ENCODE results near the gene MANEAL.
"Not testable (repeated sequence)": the region's sequence is repeated elsewhere in the genome, so short reads cannot be mapped to it uniquely, and the experiment has no call there.

The MANEAL gene

GRCh38 chr1:37764414-37764825, 29.2 kb upstream of the MANEAL start:
- peak; percentile 41 for DNase-seq (ENCODE audit: low read depth)
- no peak overlapping the region for H3K4me3 ChIP-seq (ENCODE audit: control insufficient read depth, low read depth, low read length)
- no peak for TF ChIP-seq CTCF (conservative IDR thresholded peaks at IDR 0.05; ENCODE audit: control insufficient read depth, insufficient read depth, low read depth, low read length)

- H3K4me3 ChIP-seq (ENCODE audit: control insufficient read depth, low read depth, low read length) = no peak within 1 kb of the TSS
- no peak for TF ChIP-seq CTCF (conservative IDR thresholded peaks at IDR 0.05; ENCODE audit: control insufficient read depth, insufficient read depth, low read depth, low read length)
- no peak for DNase-seq (ENCODE audit: low read depth)
Observed at GRCh38 chr1:37764888-37765441, 28.7 kb upstream of the MANEAL start, which contains the start of gene EPHA10. EPHA10 (minus strand) TSS chr1:37765120; CDS start chr1:37765066, 54 bp downstream.

- no peak for TF ChIP-seq CTCF (conservative IDR thresholded peaks at IDR 0.05; ENCODE audit: control insufficient read depth, insufficient read depth, low read depth, low read length)
- DNase-seq (ENCODE audit: low read depth) = no peak
Observed at GRCh38 chr1:37765916-37766664, 27.6 kb upstream of the MANEAL start.

DNA sequence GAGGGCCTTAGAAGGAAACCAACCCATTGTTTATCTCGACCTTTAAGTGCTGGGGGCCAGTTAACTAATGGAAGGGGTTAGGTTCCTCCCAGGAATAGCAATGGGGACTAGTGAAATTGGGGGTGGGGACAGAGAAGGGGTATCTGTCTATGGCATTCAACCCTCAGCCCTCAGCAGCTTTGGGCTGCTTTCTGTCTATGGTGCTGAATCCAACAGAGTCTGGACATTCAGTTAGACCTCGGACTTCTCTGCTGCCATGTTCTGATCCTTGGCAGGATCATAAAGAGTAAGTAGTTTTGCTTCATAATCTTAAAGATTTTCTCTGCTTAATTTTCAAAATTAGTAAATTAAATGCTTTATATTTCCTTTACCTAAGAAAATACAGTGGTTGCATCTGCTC, 26.2 kb upstream of the MANEAL start:
- no peak overlapping the region for H3K4me3 ChIP-seq (ENCODE audit: control insufficient read depth, low read depth, low read length)
- TF ChIP-seq CTCF (conservative IDR thresholded peaks at IDR 0.05; ENCODE audit: control insufficient read depth, insufficient read depth, low read depth, low read length) = no peak
- no peak for DNase-seq (ENCODE audit: low read depth)

More at GRCh38 chr1:37765916-37766664, 27.6 kb upstream of the MANEAL start:
- H3K4me3 ChIP-seq (ENCODE audit: control insufficient read depth, low read depth, low read length) = no peak overlapping the region

DNA sequence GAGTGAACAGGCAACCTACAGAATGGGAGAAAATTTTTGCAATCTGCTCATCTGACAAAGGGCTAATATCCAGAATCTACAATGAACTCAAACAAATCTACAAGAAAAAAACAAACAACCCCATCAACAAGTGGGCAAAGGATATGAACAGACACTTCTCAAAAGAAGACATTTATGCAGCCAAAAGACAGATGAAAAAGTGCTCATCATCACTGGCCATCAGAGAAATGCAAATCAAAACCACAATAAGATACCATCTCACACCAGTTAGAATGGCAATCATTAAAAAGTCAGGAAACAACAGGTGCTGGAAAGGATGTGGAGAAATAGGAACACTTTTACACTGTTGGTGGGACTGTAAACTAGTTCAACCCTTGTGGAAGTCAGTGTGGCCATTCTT, 22.2 kb upstream of the MANEAL start:
- H3K4me3 ChIP-seq (ENCODE audit: control insufficient read depth, low read depth, low read length); DNase-seq (ENCODE audit: low read depth): not testable (repeated sequence)

DNA sequence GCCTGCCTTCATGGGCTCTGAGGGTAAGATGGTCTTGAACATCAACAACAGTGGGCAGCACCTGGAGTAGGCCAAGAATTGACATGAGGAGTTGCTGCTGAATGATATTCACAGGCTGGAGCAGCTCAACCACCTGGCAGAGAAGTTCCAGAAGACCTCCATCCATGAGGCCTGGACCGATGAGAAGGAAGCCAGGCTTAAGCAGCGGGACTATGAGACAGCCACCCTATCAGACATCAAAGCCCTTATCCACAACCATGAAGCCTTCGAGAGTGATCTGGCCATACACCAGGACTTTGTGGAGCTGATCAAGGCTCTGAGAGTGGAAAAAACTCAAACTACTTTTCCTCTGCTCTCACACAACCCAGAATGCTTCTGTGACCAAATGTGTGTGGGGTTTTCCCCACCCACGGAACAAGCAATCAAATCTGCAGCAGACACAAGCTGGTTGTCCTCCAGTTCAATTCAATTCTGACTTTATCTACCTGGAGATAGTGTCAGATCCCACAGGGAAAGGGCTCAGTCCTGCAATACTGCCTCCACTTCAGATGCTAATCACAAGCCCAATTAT, 16.6 kb upstream of the MANEAL start:
- no peak for TF ChIP-seq CTCF (conservative IDR thresholded peaks at IDR 0.05; ENCODE audit: control insufficient read depth, insufficient read depth, low read depth, low read length)
- H3K4me3 ChIP-seq (ENCODE audit: control insufficient read depth, low read depth, low read length) = no peak overlapping the region
- no peak for DNase-seq (ENCODE audit: low read depth)

GRCh38 chr1:37778654-37779053, 15.0 kb upstream of the MANEAL start:
- no peak for TF ChIP-seq CTCF (conservative IDR thresholded peaks at IDR 0.05; ENCODE audit: control insufficient read depth, insufficient read depth, low read depth, low read length)
- DNase-seq (ENCODE audit: low read depth) = no peak
- H3K4me3 ChIP-seq (ENCODE audit: control insufficient read depth, low read depth, low read length) = no peak overlapping the region

All from fibroblast of mammary gland (primary cell).